NCI-H2196 (cell line): ENCODE measurements around the gene SDHAF1.
A peak's percentile ranks its signal among the peaks of the same experiment; 100 is the strongest.
"Not testable (repeated sequence)": the region's sequence is repeated elsewhere in the genome, so short reads cannot be mapped to it uniquely, and the experiment has no call there.

Source experiments
- DNase-seq: peaks from one replicate; lab custom pipeline; 2025; ENCODE audit not compliant: unreplicated experiment; lab: John Stamatoyannopoulos, UW

Gene SDHAF1

DNA sequence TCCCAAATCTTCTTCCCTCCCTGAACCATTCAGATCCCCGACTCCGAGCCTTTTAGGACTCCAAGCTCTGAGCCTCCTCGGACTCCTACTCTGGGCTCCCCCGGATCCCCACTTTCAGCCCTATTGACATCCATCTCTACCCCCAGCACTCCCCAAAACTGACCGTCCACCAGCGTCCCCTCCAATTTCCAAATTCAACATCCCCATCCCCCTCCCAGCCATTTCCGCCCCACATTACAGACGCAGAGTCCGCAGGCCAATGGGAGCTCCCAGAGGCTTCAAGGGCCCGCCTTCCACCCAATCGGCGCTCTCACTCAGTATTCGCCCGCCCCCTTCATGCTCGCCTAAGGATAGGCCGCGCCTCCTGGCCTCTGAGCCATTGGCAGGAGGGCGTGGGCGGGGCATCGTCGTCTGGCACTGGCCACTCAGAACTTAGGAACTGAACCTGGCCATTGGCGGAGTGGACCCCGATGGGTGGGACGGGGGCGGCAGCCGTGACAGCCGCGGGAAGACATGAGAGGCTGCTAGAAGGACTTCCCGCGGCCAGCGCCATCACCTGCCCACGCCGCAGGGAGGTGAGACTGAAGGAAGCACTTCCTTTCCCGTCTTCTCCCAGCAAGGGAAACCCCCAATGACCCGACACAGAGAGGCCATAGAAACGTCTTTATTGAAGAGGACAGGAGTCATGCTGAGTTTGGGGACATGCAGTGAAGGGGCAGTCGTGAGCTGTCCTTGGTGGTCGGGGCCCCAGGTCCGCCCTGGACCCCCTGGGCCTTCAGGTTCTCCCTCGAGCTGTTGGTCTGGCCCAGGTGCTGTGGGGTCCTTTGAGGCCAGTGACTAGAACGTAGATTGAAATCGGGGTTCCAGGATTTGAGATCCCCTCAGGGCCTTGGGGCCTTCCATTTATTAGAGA lies 19.3 kb downstream of the SDHAF1 start, which contains the start of gene ALKBH6:
Gene ALKBH6, minus strand, starts transcription at position 202 of the 913 bp plus-strand sequence. CDS start 816 bp downstream, outside the sequence.
- peak; percentile 99 for DNase-seq

DNA sequence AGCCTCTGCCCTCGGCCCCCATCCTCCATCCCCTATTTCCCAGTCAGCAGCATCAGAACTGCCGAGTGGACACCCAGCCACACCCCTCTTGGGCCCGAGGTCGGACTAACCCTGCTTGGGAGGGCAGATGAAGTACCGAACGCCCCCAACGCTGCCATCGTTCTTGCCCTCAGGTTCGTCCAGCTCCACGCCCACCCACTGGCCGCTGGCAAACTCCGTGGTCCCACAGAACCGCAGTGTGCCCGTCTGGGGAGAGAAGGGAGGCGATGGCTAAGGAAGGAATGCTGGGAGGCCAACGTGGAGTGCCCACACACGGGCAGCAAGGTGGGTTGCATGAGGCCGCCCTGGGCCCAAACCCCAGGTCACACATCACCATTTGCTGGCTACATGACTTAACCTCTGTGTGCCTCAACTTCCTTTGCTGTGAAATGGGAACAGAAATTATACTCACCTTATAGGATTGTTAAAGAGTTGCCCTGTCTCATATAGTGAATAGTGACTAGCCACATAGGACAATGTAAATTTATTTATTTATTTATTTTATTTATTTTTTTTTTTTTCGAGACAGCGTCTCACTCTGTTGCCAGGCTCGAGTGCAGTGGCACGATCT lies 24.2 kb downstream of the SDHAF1 start:
- DNase-seq: no peak

DNA sequence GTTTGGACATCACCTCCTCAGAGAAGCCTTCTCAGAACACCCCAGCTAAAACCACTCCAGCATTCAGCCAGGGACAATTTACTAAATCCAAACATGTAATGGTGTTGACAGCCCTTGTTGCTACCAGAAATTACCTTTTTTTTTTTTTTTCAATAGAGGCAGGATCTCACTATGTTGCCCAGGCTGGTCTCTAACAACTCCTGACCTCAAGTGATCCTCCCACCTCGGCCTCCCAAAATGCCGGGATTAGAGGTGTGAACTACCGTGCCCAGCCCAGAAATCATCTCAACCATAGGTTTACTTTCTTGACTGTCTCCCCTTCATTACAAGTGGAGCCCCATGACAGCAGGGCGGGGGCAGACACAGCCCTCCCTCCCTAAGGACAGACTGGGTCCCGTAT lies 28.4 kb downstream of the SDHAF1 start:
- DNase-seq: no peak

DNA sequence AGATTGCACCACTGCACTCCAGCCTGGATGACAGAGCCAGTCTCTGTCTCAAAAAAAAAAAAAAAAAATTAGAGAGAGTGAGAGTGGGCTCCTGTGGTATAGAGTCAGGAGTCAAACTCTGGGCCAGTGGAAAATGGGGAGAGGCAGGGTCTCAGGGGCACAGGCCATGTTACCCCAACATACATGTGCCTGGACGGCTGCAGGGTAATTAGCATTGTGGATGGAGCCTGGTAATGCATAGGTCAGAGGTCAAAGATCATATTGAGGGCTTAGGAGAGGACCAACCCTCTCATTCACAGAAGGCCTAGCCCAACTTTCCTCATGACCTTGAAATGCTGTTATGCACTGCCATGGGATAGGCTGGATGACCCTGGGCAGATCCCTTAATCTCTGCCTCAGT lies 30.6 kb downstream of the SDHAF1 start:
- DNase-seq: no peak

DNA sequence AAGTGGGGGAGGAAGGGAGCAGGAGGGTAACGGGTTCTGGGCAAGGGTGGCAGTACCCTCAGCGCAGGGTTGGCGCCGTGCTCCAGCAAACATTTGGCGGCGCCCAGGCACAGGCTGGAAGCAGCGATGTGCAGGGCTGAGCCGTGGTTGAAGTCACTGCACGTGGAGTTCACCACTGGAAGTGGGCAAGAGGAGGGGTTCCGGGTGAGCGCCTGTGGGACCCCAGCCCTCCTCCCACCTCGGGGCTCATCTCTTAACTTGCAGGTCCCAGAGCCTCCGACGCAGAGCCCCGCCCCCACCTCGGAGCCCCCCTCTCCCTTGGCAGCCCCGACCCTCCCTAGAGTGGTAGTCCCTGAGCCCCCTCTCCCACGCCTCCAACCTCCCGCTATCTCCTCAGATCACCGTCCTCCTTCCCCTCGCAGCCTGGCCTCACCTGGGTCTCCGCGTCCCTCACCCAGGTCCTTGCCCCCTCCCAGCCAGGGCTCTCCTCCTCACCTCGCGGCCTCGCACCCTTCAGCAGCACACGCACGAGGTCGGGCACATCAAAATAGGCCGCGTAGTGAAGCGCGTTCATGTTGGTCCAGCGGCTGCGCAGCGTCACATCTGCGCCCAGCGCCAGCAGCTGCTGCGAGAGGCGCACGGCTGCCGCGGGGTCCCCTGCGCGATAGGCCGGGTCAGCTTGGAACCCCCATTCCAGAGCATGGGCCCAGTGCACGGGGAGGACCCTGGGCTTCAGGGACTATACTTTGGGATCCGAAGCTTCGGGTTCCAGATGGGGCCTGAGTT lies 31.3 kb downstream of the SDHAF1 start:
- DNase-seq: no peak

DNA sequence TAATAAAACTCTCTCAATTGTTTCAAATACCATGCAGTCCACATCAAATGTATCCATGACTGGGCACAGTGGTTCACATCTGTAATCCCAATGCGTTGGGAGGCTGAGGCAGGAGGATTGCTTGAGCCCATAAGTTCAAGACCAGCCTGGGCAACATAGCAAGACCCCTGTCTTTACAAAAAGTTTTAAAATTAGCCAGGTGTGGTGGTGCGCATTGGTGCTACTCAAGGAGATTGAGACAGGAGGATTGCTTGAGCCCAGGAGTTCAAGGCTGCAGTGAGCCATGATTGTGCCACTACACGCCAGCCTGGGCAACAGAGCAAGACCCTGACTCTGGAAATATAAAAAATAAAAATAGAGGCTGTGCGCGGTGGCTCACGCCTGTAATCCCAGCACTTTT lies 32.7 kb downstream of the SDHAF1 start:
- DNase-seq: no peak

DNA sequence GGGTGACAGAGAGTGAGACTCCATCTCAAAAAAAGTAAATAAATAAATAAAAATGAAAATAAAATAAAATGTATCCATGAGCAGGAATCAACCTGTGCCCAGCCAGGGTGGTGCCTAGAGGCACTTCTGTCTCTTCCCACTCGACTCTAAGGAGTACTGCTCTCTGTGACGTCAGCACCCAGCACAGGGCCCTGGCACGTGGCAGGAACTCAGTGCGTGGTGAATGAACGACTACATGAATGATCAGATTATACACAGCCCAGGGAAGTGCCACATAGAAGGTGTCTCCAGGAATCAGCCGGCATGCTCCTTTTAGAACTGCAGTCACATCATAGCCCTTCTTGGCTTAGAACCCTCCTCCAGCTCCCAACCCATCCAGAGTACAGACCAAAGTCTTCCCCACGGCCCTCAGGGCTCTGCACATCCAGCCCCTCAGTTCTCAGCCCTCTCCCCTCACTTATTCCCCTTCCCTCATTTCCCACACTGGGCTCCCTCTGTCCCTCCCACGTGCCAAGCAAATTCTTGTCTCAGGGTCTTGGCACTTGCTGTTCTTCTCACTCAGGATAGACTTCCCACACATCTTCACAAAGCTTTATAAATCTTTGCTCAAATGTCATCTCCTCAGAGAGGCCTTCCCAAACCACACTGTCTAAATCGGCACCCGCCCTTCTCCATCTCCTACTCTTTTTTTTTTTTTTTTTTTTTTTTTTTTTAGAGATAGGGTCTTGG lies 33.5 kb downstream of the SDHAF1 start:
- DNase-seq: no peak

DNA sequence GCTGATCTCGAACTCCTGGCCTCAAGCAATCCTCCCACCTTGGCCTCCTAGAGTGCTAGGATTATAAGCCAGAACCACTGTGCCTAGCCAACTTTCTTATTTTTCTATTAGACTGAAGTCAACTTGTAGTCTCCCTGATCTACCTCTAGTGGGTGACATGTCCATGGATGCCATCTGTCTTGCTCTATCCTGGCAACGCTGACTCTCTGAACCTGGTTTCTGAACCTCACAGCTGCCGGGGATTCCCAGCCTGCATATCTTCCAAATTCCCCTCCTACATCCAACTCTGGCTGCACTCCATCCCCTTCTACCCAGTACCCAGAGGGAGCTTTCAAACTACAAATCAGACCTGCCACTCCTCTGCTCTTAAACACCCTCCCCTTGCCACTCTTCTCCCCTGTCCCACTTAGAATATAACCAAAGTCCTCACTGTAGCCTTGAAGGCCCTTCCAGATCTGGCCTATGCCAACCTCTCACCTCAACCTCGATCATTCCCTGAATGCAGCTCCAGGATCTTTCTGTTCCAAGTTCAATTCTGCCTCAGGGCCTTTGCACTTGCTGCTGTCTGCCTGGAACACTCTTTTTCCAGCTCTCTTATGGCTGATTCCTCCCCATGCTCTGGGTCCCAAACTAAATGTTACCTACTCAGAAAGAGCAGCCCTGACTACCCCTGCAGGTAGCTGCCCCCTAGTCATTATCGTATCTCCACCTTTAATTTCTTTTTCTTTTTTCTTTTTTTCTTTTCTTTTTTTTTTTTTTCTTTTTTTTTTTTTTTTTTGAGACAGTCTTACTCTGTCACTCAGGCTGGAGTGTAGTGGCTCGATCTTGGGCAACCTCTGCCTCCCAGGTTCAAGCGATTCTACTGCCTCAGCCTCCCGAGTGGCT lies 35.5 kb downstream of the SDHAF1 start:
- peak; percentile 24 for DNase-seq

DNA sequence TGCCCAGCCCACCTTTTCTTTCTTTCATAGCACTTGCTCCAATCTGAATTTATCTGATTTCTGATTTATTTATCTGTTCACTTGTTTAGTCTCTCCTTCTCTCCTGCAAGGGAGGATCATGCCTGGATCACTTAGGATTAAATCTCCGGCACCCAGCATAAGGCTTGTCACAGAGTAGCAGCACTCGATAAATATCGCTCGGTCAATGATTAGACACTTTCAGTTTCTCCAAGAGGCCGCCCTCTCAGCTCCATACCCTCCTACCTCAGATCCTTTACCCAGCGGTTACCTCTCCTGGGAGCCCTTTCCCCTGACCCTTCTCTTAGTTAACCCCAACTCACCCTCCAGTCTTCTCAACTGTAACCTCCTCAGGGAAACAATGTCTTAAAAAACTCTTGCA lies 36.3 kb downstream of the SDHAF1 start:
- no peak for DNase-seq

DNA sequence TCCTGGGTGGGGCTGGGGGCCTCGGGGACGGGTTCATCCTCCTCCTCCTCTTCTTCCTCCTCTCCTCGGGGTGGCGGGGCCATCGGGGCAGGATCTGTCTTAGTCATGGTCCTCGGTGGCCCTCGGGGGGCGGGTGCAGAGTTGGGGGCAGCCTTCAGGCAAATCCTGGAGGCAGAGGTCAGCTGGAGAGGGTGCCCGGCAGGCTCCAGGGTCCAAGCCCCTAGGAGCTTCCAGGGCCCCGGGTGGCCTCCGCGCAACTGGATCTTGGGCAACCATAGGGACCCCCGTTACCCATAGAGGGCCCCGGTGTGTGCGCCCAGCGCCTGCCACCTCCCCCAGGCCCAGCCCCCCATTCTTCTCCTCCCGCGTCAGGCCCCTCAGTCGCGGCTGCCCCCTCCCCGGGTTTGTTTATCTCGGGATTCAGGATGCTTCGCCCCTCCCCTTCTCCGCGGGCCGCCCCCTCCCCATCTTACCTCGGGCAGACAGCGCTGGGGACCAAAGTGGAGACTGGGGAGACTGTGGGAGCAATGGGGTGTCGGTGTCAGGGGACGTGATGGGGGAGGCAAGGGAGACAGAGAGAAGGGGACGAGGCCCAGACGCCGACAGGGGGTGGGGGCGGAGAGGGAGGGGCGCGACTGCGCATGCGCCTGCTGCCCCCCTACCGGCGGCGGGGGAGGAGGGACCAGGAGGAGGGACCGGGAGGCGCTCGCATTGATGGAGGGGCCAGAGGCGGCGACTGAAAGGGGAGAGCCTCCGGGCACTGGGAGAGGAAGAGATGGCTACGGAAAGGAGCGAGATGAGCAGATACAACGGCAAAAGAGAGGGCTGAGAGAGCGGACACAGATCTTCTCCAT lies 37.5 kb downstream of the SDHAF1 start, which contains the start of gene CLIP3:
Gene CLIP3, minus strand, starts transcription at position 623 of the 854 bp plus-strand sequence. Its CDS starts 516 bp downstream, at position 107.
- DNase-seq: peak; percentile 73

DNA sequence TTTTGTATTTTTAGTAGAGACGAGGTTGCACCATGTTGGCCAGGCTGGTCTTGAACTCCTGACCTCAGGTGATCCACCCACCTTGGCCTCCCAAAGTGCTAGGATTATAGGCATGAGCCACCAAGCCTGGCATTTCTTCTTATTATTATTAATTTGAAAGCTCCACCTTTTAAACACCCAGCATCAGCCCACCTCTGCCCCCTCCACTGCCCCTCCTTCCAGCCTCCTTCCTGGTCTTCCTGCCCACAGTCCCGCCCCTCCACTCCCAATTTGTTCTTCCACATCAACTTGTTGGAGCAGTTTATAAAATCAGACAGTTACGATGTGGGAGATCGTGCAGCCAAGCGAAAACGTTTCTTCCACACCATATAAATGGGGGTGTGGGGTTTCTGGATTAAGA lies 45.5 kb downstream of the SDHAF1 start:
- no peak for DNase-seq

DNA sequence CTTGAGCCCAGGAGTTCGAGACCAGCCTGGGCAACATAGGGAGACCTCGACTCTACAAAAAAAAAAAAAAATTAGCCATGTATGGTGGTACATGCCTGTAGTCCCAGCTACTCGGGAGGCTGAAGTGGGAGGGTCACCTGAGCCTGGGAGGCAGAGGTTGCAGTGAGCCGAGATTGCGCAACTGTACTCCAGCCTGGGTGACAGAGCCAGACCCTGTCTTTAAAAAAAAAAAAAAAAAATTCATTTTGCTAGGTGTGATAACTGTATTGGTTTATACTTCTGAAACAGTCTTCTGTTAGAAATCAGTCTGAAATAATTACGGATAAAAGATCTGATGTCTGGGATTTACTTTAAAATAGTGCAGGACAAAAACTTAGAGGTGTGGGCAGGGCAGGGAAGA lies 46.1 kb downstream of the SDHAF1 start:
- DNase-seq: not testable (repeated sequence)

DNA sequence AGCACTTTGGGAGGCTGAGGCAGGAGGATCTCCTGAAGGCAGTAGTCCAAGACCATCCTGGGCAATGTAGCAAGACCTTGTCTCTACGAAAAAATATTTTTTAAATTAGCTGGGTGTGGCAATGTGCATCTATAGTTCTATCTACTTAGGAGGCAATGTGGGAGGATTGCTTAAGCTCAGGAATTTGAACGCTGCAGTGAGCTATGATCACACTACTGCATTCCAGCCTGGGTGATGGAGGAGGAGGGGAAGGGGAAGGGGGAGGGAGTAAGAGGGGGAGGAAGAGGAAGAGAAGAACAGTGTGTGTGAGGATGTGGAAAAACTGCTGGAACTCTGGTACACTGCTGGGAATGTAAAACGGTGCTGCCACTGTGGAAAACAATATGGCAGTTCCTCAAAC lies 46.8 kb downstream of the SDHAF1 start:
- DNase-seq: no peak

DNA sequence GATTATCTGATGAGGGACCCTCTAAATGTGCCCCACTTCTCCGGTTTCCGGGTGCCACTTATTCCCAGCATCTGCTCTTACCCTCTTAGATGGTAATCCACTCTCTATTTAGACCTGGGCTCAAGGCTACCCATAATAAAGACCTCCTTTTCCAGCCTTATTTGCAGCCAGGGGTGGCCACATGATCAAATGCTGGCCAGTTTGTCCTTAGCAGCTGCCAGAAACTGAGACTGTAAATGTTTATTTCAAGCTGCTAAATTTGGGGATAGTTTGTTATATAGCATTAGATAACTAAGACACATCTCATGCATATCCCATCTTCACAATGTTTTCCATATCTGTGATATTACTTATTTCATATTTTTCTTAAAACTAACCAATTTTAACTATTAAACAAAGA lies 49.0 kb downstream of the SDHAF1 start:
- no peak for DNase-seq
